Fibroblast of lung (primary cell): ENCODE results near the gene ITGB4.

Experiments
- EZH2 ChIP-seq: IDR thresholded peaks from 2 replicates; pipeline ENCODE4 v1.5.1; 2012; ENCODE audit warnings: low read length, control low read depth, mild to moderate bottlenecking; ENCODE audit errors: missing control alignments
- TF ChIP-seq, protein P1 (sequence below), 2 donors: IDR thresholded peaks in 1 of 2; conservative IDR thresholded peaks in 1 of 2; 1 replicate in 1 of 2; 2 replicates in 1 of 2; pipeline ENCODE4 v1.5.1; 2011 to 2012; ENCODE audit warnings: low read length in 2 of 2, control low read depth in 1 of 2, inconsistent platforms in 1 of 2, low read depth in 1 of 2, mild to moderate bottlenecking in 1 of 2

DNA sequence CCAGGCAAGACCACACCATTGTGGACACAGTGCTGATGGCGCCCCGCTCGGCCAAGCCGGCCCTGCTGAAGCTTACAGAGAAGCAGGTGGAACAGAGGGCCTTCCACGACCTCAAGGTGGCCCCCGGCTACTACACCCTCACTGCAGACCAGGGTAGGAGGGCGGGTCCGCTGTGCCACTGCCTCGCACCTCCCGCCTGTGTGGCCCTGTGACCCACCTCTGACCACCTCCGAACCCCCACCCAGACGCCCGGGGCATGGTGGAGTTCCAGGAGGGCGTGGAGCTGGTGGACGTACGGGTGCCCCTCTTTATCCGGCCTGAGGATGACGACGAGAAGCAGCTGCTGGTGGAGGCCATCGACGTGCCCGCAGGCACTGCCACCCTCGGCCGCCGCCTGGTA, 21.1 kb downstream of the ITGB4 start:
- TF ChIP-seq, protein P1, sequence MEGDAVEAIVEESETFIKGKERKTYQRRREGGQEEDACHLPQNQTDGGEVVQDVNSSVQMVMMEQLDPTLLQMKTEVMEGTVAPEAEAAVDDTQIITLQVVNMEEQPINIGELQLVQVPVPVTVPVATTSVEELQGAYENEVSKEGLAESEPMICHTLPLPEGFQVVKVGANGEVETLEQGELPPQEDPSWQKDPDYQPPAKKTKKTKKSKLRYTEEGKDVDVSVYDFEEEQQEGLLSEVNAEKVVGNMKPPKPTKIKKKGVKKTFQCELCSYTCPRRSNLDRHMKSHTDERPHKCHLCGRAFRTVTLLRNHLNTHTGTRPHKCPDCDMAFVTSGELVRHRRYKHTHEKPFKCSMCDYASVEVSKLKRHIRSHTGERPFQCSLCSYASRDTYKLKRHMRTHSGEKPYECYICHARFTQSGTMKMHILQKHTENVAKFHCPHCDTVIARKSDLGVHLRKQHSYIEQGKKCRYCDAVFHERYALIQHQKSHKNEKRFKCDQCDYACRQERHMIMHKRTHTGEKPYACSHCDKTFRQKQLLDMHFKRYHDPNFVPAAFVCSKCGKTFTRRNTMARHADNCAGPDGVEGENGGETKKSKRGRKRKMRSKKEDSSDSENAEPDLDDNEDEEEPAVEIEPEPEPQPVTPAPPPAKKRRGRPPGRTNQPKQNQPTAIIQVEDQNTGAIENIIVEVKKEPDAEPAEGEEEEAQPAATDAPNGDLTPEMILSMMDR (conservative IDR thresholded peaks at IDR 0.05 in 1 of 2, IDR thresholded peaks at IDR 0.05 in 1 of 2; ENCODE audit: low read depth in 1 of 2, low read length in 2 of 2), result no peak
- TF ChIP-seq EZH2, result no peak
